Measurements from ENCODE around the gene ZAP70.
"Not testable (repeated sequence)": the region's sequence is repeated elsewhere in the genome, so short reads cannot be mapped to it uniquely, and the experiment has no call there.

ZAP70 gene

GRCh38 chr2:97678298-97678697 lies 35.1 kb upstream of the ZAP70 start:
- CTCF ChIA-PET, result interaction anchor here (0.6 to 0.7 kb wide), 2 partner anchors 12 to 87 kb away, joined by 5 to 13 read pairs; no protein-coding TSS in a partner anchor
- H3K27ac ChIP-seq, result no peak overlapping the region
- DNase-seq (ENCODE audit: low spot score), result no peak
- TF ChIP-seq CTCF (conservative IDR thresholded peaks at IDR 0.05; ENCODE audit: low read depth), result no peak
- POLR2A ChIA-PET (ENCODE audit: low non-redundant PET), result no interaction called here

- POLR2A ChIA-PET (ENCODE audit: low non-redundant PET); DNase-seq (ENCODE audit: low spot score); H3K27ac ChIP-seq: not testable (repeated sequence)
- CTCF ChIA-PET, result interaction anchor here (1.6 to 2.3 kb wide), 2 partner anchors 10 to 13 kb away, joined by 4 to 7 read pairs; no protein-coding TSS in a partner anchor
These were observed 26.1 kb upstream of the ZAP70 start for GRCh38 chr2:97687235-97687634.

GRCh38 chr2:97688062-97688827 lies 25.1 kb upstream of the ZAP70 start:
- TF ChIP-seq CTCF (conservative IDR thresholded peaks at IDR 0.05; ENCODE audit: low read depth), result no peak
- DNase-seq (ENCODE audit: low spot score), result no peak
- H3K27ac ChIP-seq, result no peak overlapping the region
- ChIA-PET CTCF (interaction anchor here (1.6 kb wide), 1 partner anchor 12 kb away, joined by 4 read pairs; no protein-coding TSS in a partner anchor), POLR2A (ENCODE audit: low non-redundant PET) (no interaction called here)

GRCh38 chr2:97691166-97691565 lies 22.2 kb upstream of the ZAP70 start:
- CTCF ChIA-PET, result interaction anchor here (0.6 to 1.6 kb wide), 3 partner anchors 27 to 1335 kb away, joined by 4 to 10 read pairs (median 7); partner anchors contain the start of gene ACTR1B
- TF ChIP-seq CTCF (conservative IDR thresholded peaks at IDR 0.05; ENCODE audit: low read depth), result no peak
- H3K27ac ChIP-seq, result no peak overlapping the region
- DNase-seq (ENCODE audit: low spot score), result no peak
- POLR2A ChIA-PET (ENCODE audit: low non-redundant PET), result interaction anchor here (0.6 kb wide), 1 partner anchor 22 kb away, joined by 3 read pairs; no protein-coding TSS in a partner anchor

- ChIA-PET POLR2A (ENCODE audit: low non-redundant PET) (no interaction called here), CTCF (interaction anchor here (0.5 kb wide), 1 partner anchor 1463 kb away, joined by 4 read pairs; no protein-coding TSS in a partner anchor)
- TF ChIP-seq CTCF (conservative IDR thresholded peaks at IDR 0.05; ENCODE audit: low read depth), result no peak
- no peak for DNase-seq (ENCODE audit: low spot score)
- no peak overlapping the region for H3K27ac ChIP-seq
These were observed 19.9 kb upstream of the ZAP70 start for GRCh38 chr2:97693476-97693875.

GRCh38 chr2:97695744-97696143 lies 17.6 kb upstream of the ZAP70 start:
- POLR2A ChIA-PET (ENCODE audit: low non-redundant PET), result no interaction called here
- no peak for TF ChIP-seq CTCF (conservative IDR thresholded peaks at IDR 0.05; ENCODE audit: low read depth)
- DNase-seq (ENCODE audit: low spot score), result no peak
- no peak overlapping the region for H3K27ac ChIP-seq
- CTCF ChIA-PET, result interaction anchor here (0.7 to 5.4 kb wide), 2 partner anchors 105 to 476 kb away, joined by 3 to 39 read pairs; no protein-coding TSS in a partner anchor

Data from RWPE1 (cell line).